SK-N-MC (cell line): ENCODE measurements around the gene PRDM15.

Source experiments
- EZH2 ChIP-seq: fragments of 200-600 bp; sonication (generic); IDR thresholded peaks from one replicate; pipeline ENCODE4 v1.6.1; 2017; ENCODE audit warnings: antibody characterized with exemption
- POLR2AphosphoS5 ChIP-seq: IDR thresholded peaks from 2 replicates; pipeline ENCODE4 v1.6.1; 2012; ENCODE audit warnings: mild to moderate bottlenecking, low read depth, low read length, borderline replicate concordance

DNA sequence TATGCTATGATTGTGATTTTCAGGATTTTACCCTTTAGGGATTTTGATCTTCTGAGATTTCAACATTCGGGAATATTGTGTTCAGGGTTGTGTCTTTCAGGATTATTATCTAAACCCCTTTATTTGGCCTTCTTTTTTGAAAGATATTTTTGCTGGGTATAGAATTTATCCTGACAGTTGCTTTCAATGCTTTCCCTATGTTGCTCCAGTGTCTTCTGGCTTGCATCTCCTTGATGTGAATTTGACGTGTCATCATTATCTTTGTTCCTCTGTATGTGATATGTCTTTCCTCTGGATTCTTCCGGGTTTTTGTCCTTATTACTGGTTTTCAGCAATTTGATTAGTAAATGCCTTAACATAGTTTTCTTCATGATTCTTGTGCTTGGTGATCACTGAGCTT, 86.4 kb downstream of the PRDM15 start:
- no peak for TF ChIP-seq POLR2AphosphoS5
- no peak for TF ChIP-seq EZH2
